OCI-LY1 (cell line): ENCODE data around the gene DNAH14.
"Not testable (repeated sequence)": the region's sequence is repeated elsewhere in the genome, so short reads cannot be mapped to it uniquely, and the experiment has no call there.

Source experiments
- CTCF ChIP-seq: fragments of 200-600 bp; sonication (generic), shearing (Covaris generic); IDR thresholded peaks from 2 replicates; pipeline ENCODE4 v1.5.1; 2017; ENCODE audit warnings: mild to moderate bottlenecking, antibody characterized with exemption, low read length, moderate library complexity, mixed read lengths
- EZH2 ChIP-seq: fragments of 200-600 bp; sonication (generic), shearing (Covaris generic); IDR thresholded peaks from 2 replicates; pipeline ENCODE4 v1.8.0; 2017; ENCODE audit warnings: borderline replicate concordance, mixed run types, mild to moderate bottlenecking, antibody characterized with exemption, low read length, moderate library complexity, mixed read lengths

- not testable (repeated sequence) for TF ChIP-seq EZH2, CTCF
These were observed 400.5 kb downstream of the DNAH14 start for GRCh38 chr1:225329996-225330395.
